T1000 (cell line): ENCODE measurements around the gene TMEM94.
"Not testable (repeated sequence)": the region's sequence is repeated elsewhere in the genome, so short reads cannot be mapped to it uniquely, and the experiment has no call there.

Experiments used
- DNase-seq: peaks from one replicate; lab custom pipeline; 2025; ENCODE audit warnings: mixed read lengths; lab: John Stamatoyannopoulos, UW

The TMEM94 gene

DNA sequence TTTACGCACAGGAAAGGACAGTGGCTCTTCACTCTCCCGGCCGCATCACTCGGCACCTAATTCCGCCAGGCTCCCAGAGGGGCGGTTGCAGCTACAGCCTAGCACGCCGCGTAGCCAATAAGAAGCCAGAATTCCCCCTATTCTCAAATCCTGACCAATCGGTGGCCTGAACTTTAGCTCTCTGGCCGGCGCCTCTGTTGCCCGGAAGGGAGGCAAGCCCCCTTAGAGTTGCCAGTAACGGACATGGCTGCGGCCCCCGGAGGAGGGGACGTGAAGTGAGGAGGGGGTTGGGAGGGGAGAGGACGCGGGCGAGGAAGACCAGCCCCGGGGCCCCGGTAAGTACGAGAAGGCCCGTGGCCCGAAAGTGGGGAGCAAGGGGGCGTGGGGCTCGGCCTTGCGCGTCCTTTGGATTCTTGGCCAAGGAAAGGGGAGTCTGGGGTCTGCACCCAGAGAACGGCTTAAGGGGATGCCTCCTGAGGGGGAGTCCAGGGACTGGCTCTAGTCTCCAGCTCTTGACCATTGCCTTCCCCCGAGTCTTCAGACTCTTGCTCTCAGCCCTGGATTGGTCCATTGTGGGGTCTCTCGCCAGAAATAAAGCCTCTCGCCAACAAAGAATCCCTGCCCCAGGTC, at the start of gene TMEM94:
Gene TMEM94 (plus strand): TSS at position 219 of the 630 bp plus-strand sequence. CDS start 15,271 bp downstream, outside the sequence.
- peak; percentile 93 for DNase-seq

GRCh38 chr17:75407655-75408352, 48.6 kb upstream of the TMEM94 start:
- no peak for DNase-seq

DNA sequence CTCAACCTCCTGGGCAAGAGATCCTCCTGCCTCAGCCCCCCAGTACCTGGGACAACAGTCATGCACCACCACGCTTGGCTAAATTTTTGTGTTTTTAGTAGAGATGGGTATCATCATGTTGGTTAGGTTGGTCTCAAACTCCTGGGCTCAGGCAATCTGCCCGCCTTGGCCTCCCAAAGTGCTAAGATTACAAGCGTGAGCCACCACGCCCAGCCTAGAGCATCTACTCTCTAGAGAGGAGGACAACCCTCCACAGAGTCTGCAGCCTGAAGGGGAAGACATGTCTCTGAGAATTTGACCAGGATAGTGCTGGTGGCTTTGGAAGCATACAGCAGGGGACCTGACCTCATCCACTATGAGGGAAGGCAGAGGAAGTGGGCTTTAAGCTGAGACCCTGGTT, 46.3 kb upstream of the TMEM94 start:
- no peak for DNase-seq

DNA sequence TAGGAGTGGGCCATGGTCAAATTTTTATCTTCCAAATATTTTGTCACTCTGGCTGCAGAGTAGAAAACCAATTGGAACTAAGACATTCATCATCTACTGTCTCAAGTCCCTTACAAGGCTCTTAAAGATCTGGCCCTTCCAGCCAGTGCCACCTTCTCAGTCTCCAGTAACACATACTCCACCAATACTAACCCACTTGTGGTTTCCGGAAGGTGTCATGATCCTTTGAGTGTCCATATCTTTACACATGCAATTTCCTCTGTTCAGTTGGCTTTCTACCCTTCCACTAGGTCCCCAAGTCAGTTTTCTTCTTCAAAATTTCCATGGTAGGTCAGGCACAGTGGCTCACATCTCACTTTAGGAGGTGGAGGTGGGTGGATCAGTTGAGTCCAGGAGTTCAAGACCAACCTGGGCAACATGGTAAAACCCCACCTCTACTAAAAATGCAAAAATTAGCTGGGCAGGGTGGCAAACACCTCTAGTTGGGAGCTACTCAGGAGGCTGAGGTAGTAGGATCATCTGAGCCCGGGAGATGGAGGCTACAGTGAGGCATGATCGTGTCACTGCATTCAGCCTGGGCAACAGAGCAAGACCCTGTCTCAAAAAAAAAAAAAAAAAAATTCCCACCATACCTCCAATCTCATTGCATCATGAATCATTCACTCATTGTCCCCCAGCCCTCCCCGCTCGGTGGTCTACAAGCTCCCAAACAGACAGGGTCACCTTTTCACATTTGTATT, 44.9 kb upstream of the TMEM94 start:
- DNase-seq: no peak

GRCh38 chr17:75412455-75413317, 43.7 kb upstream of the TMEM94 start:
- peak; percentile 31 for DNase-seq

GRCh38 chr17:75414488-75414887, 41.9 kb upstream of the TMEM94 start:
- no peak for DNase-seq

GRCh38 chr17:75416006-75416405, 40.4 kb upstream of the TMEM94 start:
- no peak for DNase-seq

DNA sequence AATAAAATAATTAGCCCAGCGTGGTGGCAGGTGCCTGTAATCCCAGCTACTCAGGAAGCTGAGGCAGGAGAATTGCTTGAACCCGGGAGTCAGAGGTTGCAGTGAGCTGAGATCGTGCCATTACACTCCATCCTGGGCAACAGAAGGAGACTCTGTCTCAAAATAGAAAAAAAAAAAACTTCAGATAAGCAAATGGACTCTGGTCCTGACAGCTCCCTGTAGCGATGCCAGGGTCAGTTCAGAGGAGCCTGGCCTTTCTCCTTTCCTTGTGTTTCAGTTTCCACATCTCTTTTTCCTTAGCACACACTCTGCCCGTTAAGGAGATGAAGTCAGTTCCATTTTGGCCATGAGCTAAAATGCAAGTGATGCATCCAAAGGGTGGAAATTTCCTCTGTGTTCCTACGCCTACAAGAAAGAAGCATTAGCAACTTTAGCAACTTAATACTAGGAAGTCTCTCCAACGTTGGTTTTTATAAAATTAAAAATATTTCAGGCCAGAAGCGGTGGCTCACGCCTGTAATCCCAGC, 39.3 kb upstream of the TMEM94 start:
- no peak for DNase-seq

GRCh38 chr17:75418531-75418930, 37.9 kb upstream of the TMEM94 start:
- DNase-seq: no peak

DNA sequence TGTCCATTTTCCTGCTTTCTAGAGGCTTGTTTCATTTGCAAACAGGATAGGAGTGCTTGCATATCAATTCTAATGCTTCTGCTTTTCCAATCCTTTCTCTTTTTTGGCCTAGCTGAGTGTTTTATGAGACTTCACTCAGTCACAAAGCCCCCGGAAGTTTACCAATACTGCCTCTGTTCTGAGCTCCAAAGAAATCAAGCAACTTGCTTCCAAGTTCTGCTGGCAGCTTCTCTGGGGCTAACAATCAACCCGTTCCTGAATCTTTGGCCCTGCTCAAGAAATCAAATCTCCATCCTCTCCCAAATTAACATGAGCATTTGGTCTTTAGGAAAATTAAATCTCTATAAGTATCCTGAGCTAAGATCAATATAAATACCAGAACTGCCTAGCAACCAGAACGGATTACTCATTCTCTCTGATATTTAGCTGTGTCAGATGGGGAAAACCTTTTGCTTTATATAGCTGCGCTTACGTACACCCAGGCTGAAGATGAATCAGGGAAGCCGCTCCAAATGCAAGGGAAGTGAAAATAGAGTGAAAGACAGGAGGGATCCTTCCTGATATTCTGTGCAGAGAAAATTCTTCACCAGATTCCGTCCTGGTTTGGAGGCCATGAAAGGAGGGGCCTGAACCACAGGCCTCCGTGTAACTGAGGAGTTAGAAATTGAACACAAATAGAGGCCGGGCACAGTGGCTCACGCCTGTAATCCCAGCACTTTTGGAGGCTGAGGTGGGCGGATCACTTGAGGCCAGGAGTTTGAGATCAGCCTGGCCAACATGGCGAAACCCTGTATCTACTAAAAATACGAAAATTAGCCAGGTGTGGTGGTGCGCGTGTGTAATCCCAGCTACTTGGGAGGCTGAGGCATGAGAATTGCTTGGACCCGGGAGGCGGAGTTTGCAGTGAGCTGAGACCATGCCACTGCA, 27.6 kb upstream of the TMEM94 start:
- DNase-seq: peak; percentile 49

DNA sequence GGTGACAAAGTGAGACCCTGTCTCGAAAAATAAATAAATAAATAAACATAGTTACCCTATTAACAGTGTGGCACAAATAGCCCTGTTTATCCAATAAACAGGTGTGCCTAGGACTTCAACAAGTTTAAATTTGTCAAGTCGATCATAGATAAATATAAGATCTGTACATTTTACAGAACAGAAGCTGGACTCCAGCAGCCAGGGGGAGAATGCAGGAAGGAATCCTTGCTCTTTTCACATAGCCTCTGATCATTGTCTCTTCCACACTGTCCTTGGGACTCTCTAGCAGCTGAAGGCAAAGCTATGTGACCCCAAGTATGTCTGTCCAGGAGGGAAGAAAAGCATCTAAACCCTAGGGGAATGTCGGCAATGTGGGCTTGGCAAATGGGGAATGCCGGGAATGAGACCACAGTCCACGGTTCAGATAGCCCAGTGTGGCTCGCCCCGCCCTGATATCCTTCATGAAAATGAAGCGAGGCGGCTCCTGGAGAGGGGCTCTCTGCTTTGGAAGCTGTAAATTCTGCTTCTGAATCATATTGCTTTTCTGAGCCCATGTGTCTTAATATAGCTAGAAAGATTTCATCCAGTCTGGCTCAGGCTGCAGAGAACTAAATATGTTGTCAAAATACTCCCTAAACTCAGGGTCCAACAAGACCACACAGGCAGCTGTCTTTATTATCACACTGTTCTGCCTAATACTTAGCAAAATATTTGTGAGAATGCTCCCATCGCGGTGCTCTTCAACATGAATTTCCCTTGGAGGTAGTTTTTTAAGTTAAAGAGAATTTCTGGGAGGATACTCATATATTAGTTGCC, 26.1 kb upstream of the TMEM94 start:
- peak; percentile 33 for DNase-seq

- DNase-seq: no peak
Measured at GRCh38 chr17:75433218-75433783, 23.1 kb upstream of the TMEM94 start.

DNA sequence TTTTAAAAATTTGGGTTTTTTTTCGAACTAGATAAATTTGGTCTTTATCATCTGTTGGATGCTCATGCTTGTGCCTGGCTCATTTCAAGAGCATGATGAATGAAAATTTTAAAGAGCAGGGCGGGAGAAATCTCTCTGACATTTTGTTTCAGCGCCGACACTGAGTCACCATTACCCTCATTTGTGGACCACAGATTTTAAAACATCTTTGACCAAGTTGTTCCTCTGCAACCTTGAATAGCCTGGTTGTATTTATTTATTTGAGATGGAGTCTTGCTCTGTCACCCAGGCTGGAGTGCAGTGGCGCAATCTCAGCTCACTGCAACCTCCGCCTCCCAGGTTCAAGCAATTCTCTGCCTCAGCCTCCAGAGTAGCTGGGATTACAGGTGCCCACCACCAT, 22.0 kb upstream of the TMEM94 start:
- not testable (repeated sequence) for DNase-seq

DNA sequence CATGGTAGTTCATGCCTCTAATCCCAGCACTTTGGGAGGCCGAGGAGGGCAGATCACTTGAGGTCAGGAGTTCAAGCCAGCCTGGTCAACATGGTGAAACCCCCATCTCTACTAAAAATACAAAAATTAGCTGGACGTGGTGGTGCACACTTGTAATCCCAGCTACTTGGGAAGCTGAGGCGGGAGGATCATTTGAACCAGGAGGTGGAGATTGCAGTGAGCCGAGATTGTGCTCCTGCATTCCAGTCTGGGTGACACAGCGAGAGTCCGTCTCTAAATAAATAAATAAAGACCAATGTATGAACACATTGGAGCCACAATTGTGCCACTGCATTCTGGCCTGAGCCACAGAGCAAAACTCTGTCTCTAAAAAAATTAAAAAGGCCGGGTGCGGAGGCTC, 19.0 kb upstream of the TMEM94 start:
- DNase-seq: not testable (repeated sequence)

- DNase-seq: no peak
Measured at GRCh38 chr17:75439287-75439686, 17.1 kb upstream of the TMEM94 start.

DNA sequence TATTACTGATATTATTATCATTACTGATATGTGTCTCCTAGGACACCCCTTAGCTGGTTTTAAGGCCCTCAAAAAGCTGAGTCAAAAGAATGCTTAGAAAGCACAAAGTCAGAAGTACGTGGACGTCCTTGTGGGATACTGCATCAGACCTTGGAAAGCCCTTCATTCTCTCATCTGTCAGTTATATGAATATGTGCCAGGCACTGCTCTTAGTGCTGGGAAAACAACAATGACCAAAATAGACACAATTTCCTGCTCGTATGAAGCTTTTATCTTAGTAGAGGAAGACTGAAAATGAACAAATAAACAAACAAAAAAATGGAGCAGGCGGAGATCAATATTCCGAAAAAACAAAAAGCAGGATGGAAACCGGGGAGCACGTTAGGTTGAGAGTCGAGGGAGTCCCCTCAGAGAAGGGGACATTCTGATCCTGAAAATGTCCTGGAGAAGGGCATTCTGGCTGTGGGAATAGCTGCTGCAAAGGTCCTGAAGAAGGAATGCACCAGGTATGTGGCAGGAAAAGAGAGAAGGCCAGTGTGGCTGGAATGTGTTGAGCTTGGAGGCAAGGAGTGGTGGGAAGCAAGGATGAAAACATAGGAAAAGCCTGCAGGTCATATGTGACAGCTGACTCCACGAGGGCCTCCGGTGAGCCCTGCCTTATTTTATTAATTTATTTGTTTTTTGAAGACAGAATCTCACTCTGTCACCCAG, 15.5 kb upstream of the TMEM94 start:
- DNase-seq: no peak

DNA sequence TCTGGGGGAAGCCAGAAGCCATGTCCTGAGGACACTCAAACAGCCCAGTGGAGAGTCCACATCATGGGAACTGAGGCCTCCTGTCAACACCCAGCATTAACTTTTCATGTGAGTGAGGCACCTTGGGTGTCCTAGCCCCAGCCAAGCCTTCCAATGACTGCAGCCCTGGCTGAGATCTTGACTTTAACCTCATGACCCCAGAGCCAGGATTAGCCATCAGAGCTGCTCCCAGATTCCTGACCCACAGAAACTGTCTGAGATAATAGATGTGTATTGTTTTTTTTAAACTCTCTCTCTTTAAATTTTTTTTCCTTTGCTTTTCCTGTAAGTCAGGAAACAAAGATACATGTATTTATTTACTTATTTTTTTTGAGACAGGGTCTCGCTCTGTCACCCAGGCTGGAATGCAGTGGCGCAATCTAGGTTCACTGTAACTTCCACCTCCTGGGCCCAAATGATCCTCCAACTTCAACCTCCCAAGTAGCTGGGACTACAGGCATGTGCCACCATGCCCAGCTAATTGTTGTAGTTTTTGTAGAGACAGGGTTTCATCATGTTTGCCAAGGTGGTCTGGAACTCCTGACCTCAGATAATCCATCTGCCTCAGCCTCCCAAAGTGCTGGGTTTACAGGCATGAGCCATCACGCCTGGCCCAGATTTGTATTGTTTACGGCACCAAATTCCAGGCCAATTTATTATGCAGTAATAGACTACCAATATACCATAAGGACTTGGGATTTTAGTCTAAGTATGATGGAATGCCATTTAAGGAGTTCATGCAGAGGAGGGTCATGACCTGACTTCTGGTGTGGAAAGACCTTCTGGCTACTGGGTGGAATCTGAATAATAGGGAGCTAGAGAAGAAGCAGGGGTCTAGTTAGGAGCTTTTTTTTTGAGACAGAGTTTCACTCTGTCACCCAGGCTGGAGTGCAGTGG, 14.0 kb upstream of the TMEM94 start:
- no peak for DNase-seq

- DNase-seq: no peak
Measured at GRCh38 chr17:75445296-75445695, 11.1 kb upstream of the TMEM94 start.
